Astrocyte (in vitro differentiated cells and primary cell): ENCODE data around the gene PRKG1. TPM values are rescaled to one million over a fixed set of nuclear protein-coding genes. Genes with fewer than 3 reads are reported as not detected.
"Not testable (repeated sequence)": the region's sequence is repeated elsewhere in the genome, so short reads cannot be mapped to it uniquely, and the experiment has no call there.

Source experiments
- DNase-seq: peaks from one replicate; pipeline ENCODE4 v3.0.0-alpha.2; 2010; ENCODE audit warnings: low read depth
- FAIRE-seq: peaks from 2 replicates; lab custom pipeline; 2011; peaks lifted over from hg19 to GRCh38; lab: Jason Lieb, UNC
- H2AFZ ChIP-seq: 2 replicates; pipeline ENCODE4 v1.6.0; 2012; ENCODE audit warnings: low read depth, low read length, inconsistent platforms
- H3K27ac ChIP-seq: 2 replicates; pipeline ENCODE4 v1.5.1; 2011; ENCODE audit warnings: low read depth, low read length, inconsistent platforms
- H3K27me3 ChIP-seq: 2 replicates; pipeline ENCODE4 v1.6.0; 2011; ENCODE audit warnings: low read length, inconsistent platforms; ENCODE audit not compliant: insufficient read depth
- H3K36me3 ChIP-seq: 2 replicates; pipeline ENCODE4 v1.5.1; 2011; ENCODE audit warnings: low read length, inconsistent platforms; ENCODE audit not compliant: insufficient read depth
- H3K4me1 ChIP-seq: 2 replicates; pipeline ENCODE4 v1.5.1; 2011; ENCODE audit warnings: low read length, inconsistent platforms; ENCODE audit not compliant: insufficient read depth
- H3K4me2 ChIP-seq: 2 replicates; pipeline ENCODE4 v1.6.0; 2012; ENCODE audit warnings: low read length, inconsistent platforms
- H3K4me3 ChIP-seq: 2 replicates; pipeline ENCODE4 v1.5.1; 2011; ENCODE audit warnings: low read depth, mild to moderate bottlenecking, low read length, inconsistent platforms; ENCODE audit not compliant: insufficient read depth
- H3K79me2 ChIP-seq: 2 replicates; pipeline ENCODE4 v1.6.0; 2012; ENCODE audit warnings: mild to moderate bottlenecking, low read length, inconsistent platforms; ENCODE audit not compliant: insufficient read depth
- H3K9ac ChIP-seq: 2 replicates; pipeline ENCODE4 v1.6.0; 2012; ENCODE audit warnings: mild to moderate bottlenecking, low read length, inconsistent platforms
- H3K9me3 ChIP-seq: 2 replicates; pipeline ENCODE4 v1.5.1; 2012; ENCODE audit warnings: low read depth, mild to moderate bottlenecking, low read length, inconsistent platforms; ENCODE audit not compliant: insufficient read depth
- H4K20me1 ChIP-seq: 2 replicates; pipeline ENCODE4 v1.6.0; 2012; ENCODE audit warnings: low read length, inconsistent platforms; ENCODE audit not compliant: insufficient read depth
- H3K27ac Mint-ChIP-seq: one replicate; pipeline ENCODE4 v1.8.0; 2021; ENCODE audit warnings: mild to moderate bottlenecking, mixed read lengths; ENCODE audit not compliant: unreplicated experiment
- H3K27me3 Mint-ChIP-seq: one replicate; pipeline ENCODE4 v1.8.0; 2021; ENCODE audit warnings: low read depth, mixed read lengths; ENCODE audit not compliant: unreplicated experiment
- H3K36me3 Mint-ChIP-seq: one replicate; pipeline ENCODE4 v1.8.0; 2021; ENCODE audit warnings: low read depth, mixed read lengths; ENCODE audit not compliant: unreplicated experiment
- H3K4me1 Mint-ChIP-seq: one replicate; pipeline ENCODE4 v1.8.0; 2021; ENCODE audit warnings: low read depth, mixed read lengths; ENCODE audit not compliant: unreplicated experiment
- H3K4me3 Mint-ChIP-seq: one replicate; pipeline ENCODE4 v1.8.0; 2021; ENCODE audit warnings: mild to moderate bottlenecking, moderate library complexity, mixed read lengths; ENCODE audit not compliant: unreplicated experiment
- H3K9me3 Mint-ChIP-seq: one replicate; pipeline ENCODE4 v1.8.0; 2021; ENCODE audit warnings: mild to moderate bottlenecking, mixed read lengths; ENCODE audit not compliant: unreplicated experiment
- CTCF ChIP-seq: IDR thresholded peaks from 2 replicates; pipeline ENCODE4 v1.5.1; 2011; ENCODE audit warnings: low read depth, mild to moderate bottlenecking, inconsistent platforms, low read length, moderate library complexity; ENCODE audit not compliant: insufficient read depth
- EZH2 ChIP-seq: IDR thresholded peaks from 2 replicates; pipeline ENCODE4 v1.6.1; 2012; ENCODE audit warnings: mild to moderate bottlenecking, low read length, inconsistent platforms; ENCODE audit not compliant: insufficient read depth
- total RNA-seq: library from RNA; stranded (reverse); gene quantifications from 2 replicates; pipeline ENCODE4 v1.2.1, GENCODE V29; 2021

Gene PRKG1
- total RNA-seq, 1 donor from 2014 or later: 3.1 TPM

GRCh38 chr10:52198540-52198939, 1124.3 kb downstream of the PRKG1 start:
- H3K4me3 ChIP-seq: no peak overlapping the region
- H2AFZ ChIP-seq: no peak overlapping the region
- H3K36me3 ChIP-seq: no peaks in the 10 kb centered on the region
- no peaks in the 10 kb centered on the region for H3K27me3 Mint-ChIP-seq
- H3K4me2 ChIP-seq: no peak overlapping the region
- no peak overlapping the region for H3K9ac ChIP-seq
- no peak for FAIRE-seq
- no peak for TF ChIP-seq CTCF
- TF ChIP-seq EZH2: no peak
- H3K36me3 Mint-ChIP-seq: no peaks in the 10 kb centered on the region
- H3K4me1 ChIP-seq: no peaks in the 10 kb centered on the region
- H4K20me1 ChIP-seq: no peaks in the 10 kb centered on the region
- peak; percentile 6 for DNase-seq
- no peak overlapping the region for H3K4me3 Mint-ChIP-seq
- no peaks in the 10 kb centered on the region for H3K9me3 Mint-ChIP-seq
- H3K9me3 ChIP-seq: no peaks in the 10 kb centered on the region
- H3K79me2 ChIP-seq: no peaks in the 10 kb centered on the region
- H3K27me3 ChIP-seq: no peaks in the 10 kb centered on the region
- H3K4me1 Mint-ChIP-seq: no peaks in the 10 kb centered on the region
- H3K27ac ChIP-seq: no peak overlapping the region
- no peak overlapping the region for H3K27ac Mint-ChIP-seq

- H3K4me1 Mint-ChIP-seq, H3K4me3 Mint-ChIP-seq, H3K9me3 Mint-ChIP-seq: not testable (repeated sequence)
These were observed 1130.6 kb downstream of the PRKG1 start for GRCh38 chr10:52204906-52205305.

GRCh38 chr10:52208365-52208764, 1134.1 kb downstream of the PRKG1 start:
- no peak overlapping the region for H3K4me2 ChIP-seq
- no peak overlapping the region for H3K9ac ChIP-seq
- Mint-ChIP-seq H3K9me3 (peaks cover 6% of the 10 kb centered on the region), H3K36me3 (no peaks in the 10 kb centered on the region), H3K4me3 (no peak overlapping the region), H3K4me1 (peaks cover 2% of the 10 kb centered on the region), H3K27ac (no peak overlapping the region), H3K27me3 (no peaks in the 10 kb centered on the region)
- H4K20me1 ChIP-seq: no peaks in the 10 kb centered on the region
- no peak overlapping the region for H3K27ac ChIP-seq
- no peak overlapping the region for H3K4me3 ChIP-seq
- TF ChIP-seq CTCF: no peak
- no peak for TF ChIP-seq EZH2
- no peak for FAIRE-seq
- no peak for DNase-seq
- H3K79me2 ChIP-seq: no peaks in the 10 kb centered on the region
- H3K9me3 ChIP-seq: no peaks in the 10 kb centered on the region
- H2AFZ ChIP-seq: no peak overlapping the region
- H3K4me1 ChIP-seq: no peaks in the 10 kb centered on the region
- H3K27me3 ChIP-seq: no peaks in the 10 kb centered on the region
- no peaks in the 10 kb centered on the region for H3K36me3 ChIP-seq

More at GRCh38 chr10:52204906-52205305, 1130.6 kb downstream of the PRKG1 start:
- not testable (repeated sequence) for H3K27me3 ChIP-seq, FAIRE-seq, H2AFZ ChIP-seq, DNase-seq, H3K4me2 ChIP-seq, H3K9me3 ChIP-seq, H3K27ac ChIP-seq, H4K20me1 ChIP-seq, H3K4me3 ChIP-seq, H3K27ac Mint-ChIP-seq, H3K4me1 ChIP-seq, H3K79me2 ChIP-seq, H3K36me3 Mint-ChIP-seq, H3K27me3 Mint-ChIP-seq, H3K9ac ChIP-seq, H3K36me3 ChIP-seq
